Measurements from ENCODE around the gene QKI. TPM values are rescaled to one million over a fixed set of nuclear protein-coding genes. Genes with fewer than 3 reads are reported as not detected.

The QKI gene
- total and polyA plus RNA-seq, 8 donors = 8.0 to 261 (median 32.2) TPM

GRCh38 chr6:163400509-163400908 is 14.0 kb upstream of the QKI start:
- no peak for DNase-seq
- intact Hi-C loops (cut with DNase I; ENCODE audit: low total_unique reads) = no loop called here
- Histone ChIP-seq H3K9me3 (no peaks in the 10 kb centered on the region), H3K27ac (no peak overlapping the region), H3K36me3 (no peaks in the 10 kb centered on the region), H3K4me3 (no peak overlapping the region), H3K27me3 (no peaks in the 10 kb centered on the region), H3K4me1 (peaks cover 3 to 27% (median 10%) of the 10 kb centered on the region in 4 donors)
- TF ChIP-seq CTCF (IDR thresholded peaks at IDR 0.05) (no peak), POLR2AphosphoS5 (IDR thresholded peaks at IDR 0.05) (no peak), POLR2A (IDR thresholded peaks at IDR 0.05) (no peak), EP300 (IDR thresholded peaks at IDR 0.05) (no peak)
- WGBS, 5 donors = 80 to 95% (median 92%) methylated on average over 2 of the region's 2 CpGs

- no peak overlapping the region for H3K27ac ChIP-seq
- H3K36me3 ChIP-seq = no peaks in the 10 kb centered on the region
- H3K4me3 ChIP-seq = no peak overlapping the region
- no peaks in the 10 kb centered on the region for H3K9me3 ChIP-seq
- intact Hi-C loops (cut with DNase I; ENCODE audit: low total_unique reads) = no loop called here
- H3K27me3 ChIP-seq = no peaks in the 10 kb centered on the region
- TF ChIP-seq POLR2A (IDR thresholded peaks at IDR 0.05) (no peak), EP300 (IDR thresholded peaks at IDR 0.05) (no peak)
- H3K4me1 ChIP-seq = peaks cover 9 to 32% (median 15%) of the 10 kb centered on the region in 4 donors
- no peak for DNase-seq
- 84 to 96% (median 92%) methylated on average over 14 of the region's 14 CpGs for WGBS, 5 donors
These were observed 13.3 kb upstream of the QKI start for GRCh38 chr6:163401039-163401885.

DNA sequence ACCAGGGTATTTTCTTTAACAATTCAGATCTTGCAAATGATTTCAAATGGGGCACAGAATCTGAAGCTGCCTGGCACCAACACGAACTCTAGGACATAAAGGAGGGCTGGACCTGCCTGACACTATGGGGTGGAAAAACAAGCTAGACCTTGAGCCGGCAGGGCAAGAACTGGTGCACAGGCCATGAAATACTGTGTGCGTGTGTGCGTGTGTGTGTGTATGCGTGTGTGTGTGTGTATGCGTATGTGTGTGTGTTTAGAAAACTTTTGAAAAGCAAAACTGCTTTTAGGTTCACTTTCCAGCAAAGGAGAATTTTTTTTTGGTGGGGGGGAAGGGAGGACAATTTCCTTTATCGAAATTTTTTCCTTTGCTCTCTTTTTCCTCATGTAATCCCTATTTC is 11.9 kb upstream of the QKI start:
- TF ChIP-seq POLR2AphosphoS5 (IDR thresholded peaks at IDR 0.05) (no peak), POLR2A (IDR thresholded peaks at IDR 0.05) (no peak), CTCF (IDR thresholded peaks at IDR 0.05) (no peak), EP300 (IDR thresholded peaks at IDR 0.05) (no peak)
- Histone ChIP-seq H3K4me1 (peaks cover 8 to 34% (median 12%) of the 10 kb centered on the region in 4 donors), H3K27me3 (no peaks in the 10 kb centered on the region), H3K4me3 (no peak overlapping the region), H3K9me3 (no peaks in the 10 kb centered on the region), H3K27ac (no peak overlapping the region), H3K36me3 (no peaks in the 10 kb centered on the region)
- intact Hi-C loops (cut with DNase I; ENCODE audit: low total_unique reads) = no loop called here
- DNase-seq = no peak
- 78 to 88% (median 87%) methylated on average over 7 of the region's 7 CpGs for WGBS, 5 donors

DNA sequence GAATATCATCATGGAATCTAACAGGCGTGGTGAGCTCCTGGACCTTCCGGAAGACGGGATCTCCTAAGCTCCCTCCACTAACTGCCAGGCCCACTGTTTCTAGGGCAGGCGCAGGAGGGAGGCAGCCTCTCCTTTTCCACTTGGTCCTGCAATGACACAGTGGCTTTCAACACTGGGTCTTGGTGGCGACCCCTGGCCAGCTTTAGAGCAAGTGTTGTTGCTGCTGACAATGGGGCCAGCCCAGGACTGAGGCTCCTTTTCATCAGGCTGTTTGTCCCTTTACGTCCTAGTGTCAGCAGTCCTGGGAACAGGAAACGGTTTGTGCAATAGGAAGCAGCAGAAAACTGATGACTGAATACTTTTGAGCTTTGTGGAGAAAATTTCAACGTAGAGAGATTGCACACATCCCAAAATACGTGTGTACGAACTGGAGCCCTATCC is 9.7 kb upstream of the QKI start:
- no peaks in the 10 kb centered on the region for H3K27me3 ChIP-seq
- no peaks in the 10 kb centered on the region for H3K36me3 ChIP-seq
- 80 to 84% (median 83%) methylated on average over 10 of the region's 10 CpGs for WGBS, 5 donors
- DNase-seq = peak in 1 of 2 donors; percentile 54
- H3K27ac ChIP-seq = peak overlapping the region; percentile 42 to 87 (median 82)
- H3K4me1 ChIP-seq = peaks cover 8 to 35% (median 12%) of the 10 kb centered on the region in 4 donors
- H3K4me3 ChIP-seq = no peak overlapping the region
- no peaks in the 10 kb centered on the region for H3K9me3 ChIP-seq
- TF ChIP-seq POLR2A (IDR thresholded peaks at IDR 0.05) = no peak
- peak in 2 of 3 donors; percentile 39 to 58 for TF ChIP-seq POLR2AphosphoS5 (IDR thresholded peaks at IDR 0.05)
- intact Hi-C loops (cut with DNase I; ENCODE audit: low total_unique reads) = no loop called here

DNA sequence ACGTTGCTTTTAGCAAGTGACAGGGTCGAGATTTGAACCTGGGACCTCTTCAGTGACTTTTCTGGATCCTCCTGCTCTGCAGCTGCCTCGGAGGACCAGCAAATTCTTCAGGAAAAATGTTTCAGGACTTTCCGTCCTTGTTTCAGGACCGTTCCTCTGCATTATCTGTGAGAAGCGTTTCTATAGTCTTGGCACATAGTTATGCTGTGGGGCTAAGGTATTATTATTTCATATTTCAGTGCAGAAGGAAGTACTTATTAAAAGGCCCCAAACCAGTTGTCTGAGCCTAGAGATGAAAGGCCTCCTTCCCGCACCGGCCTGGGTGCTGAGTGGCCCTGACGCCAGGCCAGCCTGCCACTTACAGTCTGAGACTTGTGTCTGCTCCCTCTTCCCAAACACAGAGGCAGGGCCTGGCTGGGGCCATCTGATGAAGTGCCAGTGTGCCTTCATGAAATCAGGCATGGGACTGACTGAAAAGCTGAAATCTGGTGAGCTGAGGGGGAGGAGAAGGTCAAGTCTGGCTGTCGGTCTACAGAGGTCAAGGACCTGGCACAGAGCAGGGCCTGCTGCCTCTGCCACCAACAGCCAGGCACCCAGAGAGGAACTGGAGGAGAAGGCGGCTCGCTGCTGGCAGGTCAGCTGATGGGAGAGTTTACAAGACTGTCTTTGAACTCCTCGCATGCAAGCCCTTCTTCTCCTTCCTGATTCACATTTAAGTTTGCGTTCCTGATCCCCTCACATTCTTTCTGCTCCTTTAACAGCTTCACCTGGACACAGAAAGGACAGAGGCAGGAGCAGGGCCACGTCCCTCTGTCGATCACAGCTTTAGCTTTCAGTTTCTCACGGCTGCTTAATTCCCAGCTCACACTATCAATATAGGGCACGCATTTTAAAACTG is 8.9 kb upstream of the QKI start:
- no peak for TF ChIP-seq POLR2A (IDR thresholded peaks at IDR 0.05)
- TF ChIP-seq EP300 (IDR thresholded peaks at IDR 0.05) = no peak
- TF ChIP-seq POLR2AphosphoS5 (IDR thresholded peaks at IDR 0.05) = peak in 1 of 3 donors; percentile 18
- no peak for TF ChIP-seq CTCF (IDR thresholded peaks at IDR 0.05)
- Histone ChIP-seq H3K27ac (peak overlapping the region; percentile 42 to 87 (median 82)), H3K36me3 (no peaks in the 10 kb centered on the region), H3K4me1 (peaks cover 8 to 35% (median 12%) of the 10 kb centered on the region in 4 donors), H3K4me3 (peak overlapping the region; percentile 27 to 38 (median 32)), H3K9me3 (no peaks in the 10 kb centered on the region), H3K27me3 (no peaks in the 10 kb centered on the region)
- WGBS, 5 donors = 35 to 42% (median 37%) methylated on average over 18 of the region's 18 CpGs
- intact Hi-C loops (cut with DNase I; ENCODE audit: low total_unique reads) = no loop called here
- DNase-seq = peak; percentile 58 to 69
